ENCODE measurements around the gene GAB2.

DNA sequence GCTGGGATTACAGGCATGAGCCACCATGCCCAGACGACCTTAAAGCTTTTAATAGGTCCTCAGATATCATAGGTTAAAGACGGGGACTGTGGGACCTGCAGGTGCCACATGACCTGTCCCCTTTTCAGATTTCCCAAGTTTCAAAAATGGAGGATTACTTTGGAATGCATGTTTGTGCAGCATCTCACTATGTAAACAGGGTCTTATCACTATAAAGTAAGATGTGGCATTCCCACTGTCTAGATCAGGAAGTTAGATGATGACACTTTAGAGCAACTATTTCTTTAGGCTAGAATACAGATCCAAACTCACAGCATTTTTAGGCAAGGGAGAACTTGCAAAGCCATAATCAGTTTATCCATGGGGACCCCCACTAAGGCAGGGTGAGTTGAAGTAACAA is 136.1 kb downstream of the GAB2 start:
- TF ChIP-seq, protein P1, sequence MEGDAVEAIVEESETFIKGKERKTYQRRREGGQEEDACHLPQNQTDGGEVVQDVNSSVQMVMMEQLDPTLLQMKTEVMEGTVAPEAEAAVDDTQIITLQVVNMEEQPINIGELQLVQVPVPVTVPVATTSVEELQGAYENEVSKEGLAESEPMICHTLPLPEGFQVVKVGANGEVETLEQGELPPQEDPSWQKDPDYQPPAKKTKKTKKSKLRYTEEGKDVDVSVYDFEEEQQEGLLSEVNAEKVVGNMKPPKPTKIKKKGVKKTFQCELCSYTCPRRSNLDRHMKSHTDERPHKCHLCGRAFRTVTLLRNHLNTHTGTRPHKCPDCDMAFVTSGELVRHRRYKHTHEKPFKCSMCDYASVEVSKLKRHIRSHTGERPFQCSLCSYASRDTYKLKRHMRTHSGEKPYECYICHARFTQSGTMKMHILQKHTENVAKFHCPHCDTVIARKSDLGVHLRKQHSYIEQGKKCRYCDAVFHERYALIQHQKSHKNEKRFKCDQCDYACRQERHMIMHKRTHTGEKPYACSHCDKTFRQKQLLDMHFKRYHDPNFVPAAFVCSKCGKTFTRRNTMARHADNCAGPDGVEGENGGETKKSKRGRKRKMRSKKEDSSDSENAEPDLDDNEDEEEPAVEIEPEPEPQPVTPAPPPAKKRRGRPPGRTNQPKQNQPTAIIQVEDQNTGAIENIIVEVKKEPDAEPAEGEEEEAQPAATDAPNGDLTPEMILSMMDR (conservative IDR thresholded peaks at IDR 0.05; ENCODE audit: low read depth, low read length) = no peak
- TF ChIP-seq CHD1 (IDR thresholded peaks at IDR 0.05; ENCODE audit: low read depth, low read length) = no peak
- 0 out of 2 replicates have a peak, but pooled peaks have one; percentile 39 for TF ChIP-seq CEBPB (IDR thresholded peaks at IDR 0.05; ENCODE audit: low read depth, low read length)
- TF ChIP-seq POLR2A (IDR thresholded peaks at IDR 0.05; ENCODE audit: low read depth, low read length) = no peak
- no peak for TF ChIP-seq ELK1 (IDR thresholded peaks at IDR 0.05; ENCODE audit: borderline replicate concordance, low read depth, low read length)
- no peak for TF ChIP-seq RAD21 (IDR thresholded peaks at IDR 0.05; ENCODE audit: low read length)
- TF ChIP-seq MAZ (IDR thresholded peaks at IDR 0.05; ENCODE audit: borderline replicate concordance, low read depth, low read length) = no peak
- no peak for TF ChIP-seq RFX5 (IDR thresholded peaks at IDR 0.05; ENCODE audit: low read depth, low read length)
- no peak for TF ChIP-seq SMC3 (IDR thresholded peaks at IDR 0.05; ENCODE audit: low read depth, low read length)
- TF ChIP-seq FOS (IDR thresholded peaks at IDR 0.05; ENCODE audit: low read depth, low read length) = no peak

Data from IMR-90 (cell line).